Measurements from ENCODE around the gene HLA-DMA. TPM values are rescaled to one million over a fixed set of nuclear protein-coding genes. Genes with fewer than 3 reads are reported as not detected.

Gene HLA-DMA
- total and polyA plus RNA-seq, 2 of the 13 experiments (the other 11 are each of a cell fraction or from before 2014, with no cell fraction given), result 0.70 to 0.71 TPM

DNA sequence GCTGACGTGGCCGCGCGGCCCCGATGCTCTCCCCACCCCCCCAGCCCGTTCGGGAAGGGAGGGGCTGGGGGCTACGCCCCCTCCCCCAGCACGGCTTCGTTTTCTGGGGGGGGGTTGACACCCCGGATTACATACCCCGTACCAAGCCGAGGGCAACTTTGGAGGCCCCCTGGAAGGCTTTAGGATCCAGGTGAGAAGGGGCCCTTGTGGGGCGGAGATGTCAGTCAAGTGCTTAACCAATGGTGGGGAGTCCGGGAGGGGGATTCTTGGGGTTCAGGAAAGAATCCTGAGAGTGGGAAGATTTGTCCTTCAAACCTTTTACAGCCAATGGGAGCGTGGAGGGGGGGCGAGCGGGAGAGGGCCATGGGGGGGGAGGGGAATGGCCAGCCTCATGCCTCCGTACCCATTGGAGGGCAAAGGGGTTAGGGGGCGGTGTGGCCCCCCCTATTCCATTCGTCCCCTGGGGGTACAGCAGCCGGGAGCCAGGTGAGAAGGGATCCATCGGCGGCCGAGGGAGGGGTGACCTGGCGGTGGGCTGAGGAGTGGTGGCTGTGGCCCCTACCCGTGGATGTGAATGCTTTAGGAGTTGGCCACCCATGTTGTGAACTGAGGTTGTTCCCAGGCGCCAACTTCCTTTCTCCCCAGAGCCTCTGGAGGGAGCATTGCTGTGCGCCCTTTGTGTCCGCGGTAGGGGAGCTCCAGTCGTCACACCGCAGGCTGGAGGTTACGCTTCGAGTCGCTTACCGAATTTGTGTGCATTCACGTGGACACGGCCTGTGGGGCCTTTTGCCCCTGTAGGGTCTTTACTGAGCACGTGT, 16.2 kb upstream of the HLA-DMA start (continued):
- TF ChIP-seq, protein P1, sequence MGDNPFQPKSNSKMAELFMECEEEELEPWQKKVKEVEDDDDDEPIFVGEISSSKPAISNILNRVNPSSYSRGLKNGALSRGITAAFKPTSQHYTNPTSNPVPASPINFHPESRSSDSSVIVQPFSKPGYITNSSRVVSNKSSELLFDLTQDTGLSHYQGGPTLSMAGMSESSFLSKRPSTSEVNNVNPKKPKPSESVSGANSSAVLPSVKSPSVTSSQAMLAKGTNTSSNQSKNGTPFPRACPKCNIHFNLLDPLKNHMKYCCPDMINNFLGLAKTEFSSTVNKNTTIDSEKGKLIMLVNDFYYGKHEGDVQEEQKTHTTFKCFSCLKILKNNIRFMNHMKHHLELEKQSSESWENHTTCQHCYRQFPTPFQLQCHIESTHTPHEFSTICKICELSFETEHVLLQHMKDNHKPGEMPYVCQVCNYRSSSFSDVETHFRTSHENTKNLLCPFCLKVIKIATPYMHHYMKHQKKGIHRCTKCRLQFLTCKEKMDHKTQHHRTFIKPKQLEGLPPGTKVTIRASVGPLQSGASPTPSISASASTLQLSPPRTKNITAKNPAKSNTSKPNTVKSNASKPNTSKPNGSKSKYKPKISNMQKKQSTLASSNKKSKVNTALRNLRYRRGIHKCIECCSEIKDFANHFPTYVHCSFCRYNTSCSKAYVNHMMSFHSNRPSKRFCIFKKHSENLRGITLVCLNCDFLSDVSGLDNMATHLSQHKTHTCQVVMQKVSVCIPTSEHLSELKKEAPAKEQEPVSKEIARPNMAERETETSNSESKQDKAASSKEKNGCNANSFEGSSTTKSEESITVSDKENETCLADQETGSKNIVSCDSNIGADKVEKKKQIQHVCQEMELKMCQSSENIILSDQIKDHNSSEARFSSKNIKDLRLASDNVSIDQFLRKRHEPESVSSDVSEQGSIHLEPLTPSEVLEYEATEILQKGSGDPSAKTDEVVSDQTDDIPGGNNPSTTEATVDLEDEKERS (CRISPR knock-in tag; IDR thresholded peaks at IDR 0.05), result 0 out of 2 replicates have a peak, but pooled peaks have one; percentile 1
- no peak for TF ChIP-seq ZMYM4 (CRISPR knock-in tag; IDR thresholded peaks at IDR 0.05)
- TF ChIP-seq, protein P2, sequence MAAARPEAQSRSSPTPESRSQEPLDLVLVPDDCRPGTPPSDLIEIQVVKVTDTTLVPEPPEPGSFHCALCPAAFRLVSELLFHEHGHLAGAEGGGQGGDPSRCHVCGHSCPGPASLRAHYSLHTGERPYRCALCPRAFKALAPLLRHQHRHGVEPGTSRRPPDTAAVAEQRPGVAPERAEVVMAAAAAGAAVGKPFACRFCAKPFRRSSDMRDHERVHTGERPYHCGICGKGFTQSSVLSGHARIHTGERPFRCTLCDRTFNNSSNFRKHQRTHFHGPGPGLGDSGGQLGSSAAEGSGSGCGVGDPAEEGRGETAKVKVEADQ (CRISPR knock-in tag; IDR thresholded peaks at IDR 0.05; ENCODE audit: borderline replicate concordance), result peak; percentile 30
- TF ChIP-seq, protein P3, sequence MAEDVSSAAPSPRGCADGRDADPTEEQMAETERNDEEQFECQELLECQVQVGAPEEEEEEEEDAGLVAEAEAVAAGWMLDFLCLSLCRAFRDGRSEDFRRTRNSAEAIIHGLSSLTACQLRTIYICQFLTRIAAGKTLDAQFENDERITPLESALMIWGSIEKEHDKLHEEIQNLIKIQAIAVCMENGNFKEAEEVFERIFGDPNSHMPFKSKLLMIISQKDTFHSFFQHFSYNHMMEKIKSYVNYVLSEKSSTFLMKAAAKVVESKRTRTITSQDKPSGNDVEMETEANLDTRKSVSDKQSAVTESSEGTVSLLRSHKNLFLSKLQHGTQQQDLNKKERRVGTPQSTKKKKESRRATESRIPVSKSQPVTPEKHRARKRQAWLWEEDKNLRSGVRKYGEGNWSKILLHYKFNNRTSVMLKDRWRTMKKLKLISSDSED (CRISPR knock-in tag; IDR thresholded peaks at IDR 0.05), result peak; percentile 55; the same call in 1 of the 2 replicates
- TF ChIP-seq, protein P4, sequence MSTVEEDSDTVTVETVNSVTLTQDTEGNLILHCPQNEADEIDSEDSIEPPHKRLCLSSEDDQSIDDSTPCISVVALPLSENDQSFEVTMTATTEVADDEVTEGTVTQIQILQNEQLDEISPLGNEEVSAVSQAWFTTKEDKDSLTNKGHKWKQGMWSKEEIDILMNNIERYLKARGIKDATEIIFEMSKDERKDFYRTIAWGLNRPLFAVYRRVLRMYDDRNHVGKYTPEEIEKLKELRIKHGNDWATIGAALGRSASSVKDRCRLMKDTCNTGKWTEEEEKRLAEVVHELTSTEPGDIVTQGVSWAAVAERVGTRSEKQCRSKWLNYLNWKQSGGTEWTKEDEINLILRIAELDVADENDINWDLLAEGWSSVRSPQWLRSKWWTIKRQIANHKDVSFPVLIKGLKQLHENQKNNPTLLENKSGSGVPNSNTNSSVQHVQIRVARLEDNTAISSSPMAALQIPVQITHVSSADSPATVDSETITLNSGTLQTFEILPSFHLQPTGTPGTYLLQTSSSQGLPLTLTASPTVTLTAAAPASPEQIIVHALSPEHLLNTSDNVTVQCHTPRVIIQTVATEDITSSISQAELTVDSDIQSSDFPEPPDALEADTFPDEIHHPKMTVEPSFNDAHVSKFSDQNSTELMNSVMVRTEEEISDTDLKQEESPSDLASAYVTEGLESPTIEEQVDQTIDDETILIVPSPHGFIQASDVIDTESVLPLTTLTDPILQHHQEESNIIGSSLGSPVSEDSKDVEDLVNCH (CRISPR knock-in tag; IDR thresholded peaks at IDR 0.05), result 0 out of 2 replicates have a peak, but pooled peaks have one; percentile 33
- TF ChIP-seq, protein P5, sequence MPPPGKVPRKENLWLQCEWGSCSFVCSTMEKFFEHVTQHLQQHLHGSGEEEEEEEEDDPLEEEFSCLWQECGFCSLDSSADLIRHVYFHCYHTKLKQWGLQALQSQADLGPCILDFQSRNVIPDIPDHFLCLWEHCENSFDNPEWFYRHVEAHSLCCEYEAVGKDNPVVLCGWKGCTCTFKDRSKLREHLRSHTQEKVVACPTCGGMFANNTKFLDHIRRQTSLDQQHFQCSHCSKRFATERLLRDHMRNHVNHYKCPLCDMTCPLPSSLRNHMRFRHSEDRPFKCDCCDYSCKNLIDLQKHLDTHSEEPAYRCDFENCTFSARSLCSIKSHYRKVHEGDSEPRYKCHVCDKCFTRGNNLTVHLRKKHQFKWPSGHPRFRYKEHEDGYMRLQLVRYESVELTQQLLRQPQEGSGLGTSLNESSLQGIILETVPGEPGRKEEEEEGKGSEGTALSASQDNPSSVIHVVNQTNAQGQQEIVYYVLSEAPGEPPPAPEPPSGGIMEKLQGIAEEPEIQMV (CRISPR knock-in tag; IDR thresholded peaks at IDR 0.05; ENCODE audit: low read depth), result peak; percentile 87
- peak in 1 of 2 experiments; percentile 91; a peak in 2 of 4 replicates for TF ChIP-seq POLR2A (IDR thresholded peaks at IDR 0.05; ENCODE audit: insufficient read depth in 1 of 2, low read depth in 2 of 2, low read length in 2 of 2)
- 0 out of 2 replicates have a peak, but pooled peaks have one; percentile 62 for TF ChIP-seq SP140L (CRISPR knock-in tag; IDR thresholded peaks at IDR 0.05; ENCODE audit: borderline replicate concordance)
- TF ChIP-seq, protein P6, sequence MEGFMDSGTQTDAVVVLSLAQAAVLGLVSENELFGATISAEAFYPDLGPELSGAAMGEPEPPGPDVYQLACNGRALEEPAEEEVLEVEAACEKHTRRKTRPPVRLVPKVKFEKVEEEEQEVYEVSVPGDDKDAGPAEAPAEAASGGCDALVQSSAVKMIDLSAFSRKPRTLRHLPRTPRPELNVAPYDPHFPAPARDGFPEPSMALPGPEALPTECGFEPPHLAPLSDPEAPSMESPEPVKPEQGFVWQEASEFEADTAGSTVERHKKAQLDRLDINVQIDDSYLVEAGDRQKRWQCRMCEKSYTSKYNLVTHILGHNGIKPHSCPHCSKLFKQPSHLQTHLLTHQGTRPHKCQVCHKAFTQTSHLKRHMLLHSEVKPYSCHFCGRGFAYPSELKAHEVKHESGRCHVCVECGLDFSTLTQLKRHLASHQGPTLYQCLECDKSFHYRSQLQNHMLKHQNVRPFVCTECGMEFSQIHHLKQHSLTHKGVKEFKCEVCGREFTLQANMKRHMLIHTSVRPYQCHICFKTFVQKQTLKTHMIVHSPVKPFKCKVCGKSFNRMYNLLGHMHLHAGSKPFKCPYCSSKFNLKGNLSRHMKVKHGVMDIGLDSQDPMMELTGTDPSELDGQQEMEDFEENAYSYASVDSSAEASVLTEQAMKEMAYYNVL (CRISPR knock-in tag; IDR thresholded peaks at IDR 0.05; ENCODE audit: borderline replicate concordance), result 0 out of 2 replicates have a peak, but pooled peaks have one; percentile 29
- no peak for TF ChIP-seq TSC22D2 (CRISPR knock-in tag; IDR thresholded peaks at IDR 0.05; ENCODE audit: borderline replicate concordance)
- TF ChIP-seq ZNF354B (CRISPR knock-in tag; IDR thresholded peaks at IDR 0.05), result peak; percentile 96
- TF ChIP-seq FOXK1 (CRISPR knock-in tag; IDR thresholded peaks at IDR 0.05; ENCODE audit: borderline replicate concordance, low read depth), result peak; percentile 63; the same call in 1 of the 2 replicates
- peak; percentile 76; the same call in 1 of the 2 replicates for TF ChIP-seq ZNF333 (CRISPR knock-in tag; IDR thresholded peaks at IDR 0.05; ENCODE audit: borderline replicate concordance)
